GM19372 (cell line): Measurements from ENCODE around the gene MAST3.

Experiments
- ATAC-seq: cut with Tn5 transposase; IDR thresholded peaks from one replicate; pipeline ENCODE4 v1.9.1; 2021; ENCODE audit warnings: mild to moderate bottlenecking, low read depth, moderate library complexity; ENCODE audit not compliant: unreplicated experiment

The MAST3 gene

DNA sequence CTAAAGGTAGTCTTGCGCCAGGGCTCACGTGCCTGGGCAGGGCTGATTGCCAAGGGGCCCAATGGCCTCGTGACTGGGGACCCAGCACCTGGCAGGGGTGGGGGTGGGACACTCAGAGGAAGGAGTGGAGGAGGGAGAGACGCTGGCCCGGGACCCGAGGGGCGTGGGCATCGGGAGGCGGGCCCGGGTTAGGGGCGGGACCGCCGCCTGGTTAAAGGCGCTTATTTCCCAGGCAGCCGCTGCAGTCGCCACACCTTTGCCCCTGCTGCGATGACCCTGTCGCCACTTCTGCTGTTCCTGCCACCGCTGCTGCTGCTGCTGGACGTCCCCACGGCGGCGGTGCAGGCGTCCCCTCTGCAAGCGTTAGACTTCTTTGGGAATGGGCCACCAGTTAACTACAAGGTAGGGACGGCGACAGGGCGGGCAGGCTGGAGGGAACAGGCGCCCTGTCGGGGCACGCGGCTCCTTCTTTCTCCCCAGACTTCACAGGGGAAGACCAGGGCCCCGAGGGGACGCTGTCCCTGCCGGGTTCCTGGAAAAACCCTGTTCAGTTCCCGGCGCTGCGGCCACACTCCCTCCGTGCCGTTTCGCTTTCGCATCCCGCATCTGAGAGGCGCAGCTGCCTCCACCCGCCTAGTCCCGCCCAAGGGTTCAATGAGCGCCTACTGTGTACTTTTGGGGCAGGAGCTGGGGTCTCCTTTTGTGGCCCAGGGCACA is 76.2 kb downstream of the MAST3 start, which contains the start of gene IFI30:
IFI30 (plus strand) TSS at position 242 of the 717 bp plus-strand sequence; CDS start at position 271, 29 bp downstream.
- ATAC-seq: peak; percentile 46

DNA sequence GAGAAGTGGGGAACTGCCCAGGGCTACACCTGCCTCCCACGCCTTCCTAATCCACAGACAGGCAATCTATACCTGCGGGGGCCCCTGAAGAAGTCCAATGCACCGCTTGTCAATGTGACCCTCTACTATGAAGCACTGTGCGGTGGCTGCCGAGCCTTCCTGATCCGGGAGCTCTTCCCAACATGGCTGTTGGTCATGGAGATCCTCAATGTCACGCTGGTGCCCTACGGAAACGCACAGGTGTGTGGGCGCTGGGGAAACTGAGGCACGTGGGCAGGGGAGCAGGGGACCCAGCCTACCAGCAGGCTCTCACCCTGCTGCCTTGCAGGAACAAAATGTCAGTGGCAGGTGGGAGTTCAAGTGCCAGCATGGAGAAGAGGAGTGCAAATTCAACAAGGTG is 77.4 kb downstream of the MAST3 start:
- ATAC-seq: no peak

DNA sequence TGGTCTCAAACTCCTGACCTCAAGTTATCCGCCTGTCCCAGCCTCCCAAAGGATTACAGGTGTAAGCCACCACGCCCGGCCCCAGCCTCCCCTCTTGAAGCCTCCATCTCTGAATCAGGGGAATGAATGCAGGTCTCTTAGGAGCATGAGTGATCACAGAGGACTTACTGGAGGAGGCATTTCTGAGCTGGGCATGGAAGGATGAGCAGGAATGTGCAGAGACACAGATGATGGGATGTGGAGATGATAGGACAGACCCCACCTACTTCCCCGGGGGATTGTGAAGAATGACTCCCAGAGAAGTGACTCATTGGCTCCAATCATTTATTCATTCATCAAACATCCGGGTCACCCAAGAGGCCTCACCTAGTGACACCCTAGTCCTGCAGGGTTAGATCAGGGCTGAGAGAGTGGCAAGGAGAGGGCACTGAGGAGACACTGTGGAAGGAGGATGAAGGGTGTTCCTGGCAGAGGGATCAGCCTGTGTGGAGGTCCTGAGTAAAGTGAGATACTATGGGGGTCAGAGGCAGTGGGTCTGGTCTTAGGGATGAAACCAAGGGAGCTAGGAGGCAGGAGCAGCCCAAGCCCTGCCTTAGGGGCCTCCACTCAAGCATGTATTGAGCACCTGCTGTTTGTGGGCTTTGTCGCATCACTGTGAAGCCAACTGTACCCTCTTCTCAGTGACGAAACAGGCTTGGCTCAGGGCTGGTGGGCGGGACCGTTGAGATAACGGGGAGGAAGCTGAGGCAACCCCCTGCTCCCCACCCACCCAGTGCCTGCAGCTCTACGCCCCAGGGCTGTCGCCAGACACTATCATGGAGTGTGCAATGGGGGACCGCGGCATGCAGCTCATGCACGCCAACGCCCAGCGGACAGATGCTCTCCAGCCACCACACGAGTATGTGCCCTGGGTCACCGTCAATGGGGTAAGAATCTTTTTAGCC is 79.1 kb downstream of the MAST3 start:
- ATAC-seq: no peak

DNA sequence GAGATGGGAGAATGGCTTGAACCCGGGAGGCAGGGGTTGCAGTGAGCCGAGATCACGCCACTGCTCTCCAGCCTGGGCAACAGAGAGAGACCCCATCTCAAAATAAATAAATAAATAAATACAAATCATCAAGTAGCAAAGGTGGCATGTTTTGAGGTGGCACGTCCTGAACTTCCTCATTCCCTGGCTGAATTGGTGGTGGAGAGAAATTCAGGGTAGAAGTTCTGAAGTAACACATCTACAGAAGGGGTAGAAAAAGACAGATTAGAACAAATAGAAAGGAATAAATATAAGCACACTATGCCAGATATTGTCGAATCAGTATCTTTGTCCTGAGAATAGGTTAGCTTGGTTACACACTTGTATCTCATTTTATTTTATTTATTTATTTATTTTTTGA is 82.4 kb downstream of the MAST3 start:
- no peak for ATAC-seq

DNA sequence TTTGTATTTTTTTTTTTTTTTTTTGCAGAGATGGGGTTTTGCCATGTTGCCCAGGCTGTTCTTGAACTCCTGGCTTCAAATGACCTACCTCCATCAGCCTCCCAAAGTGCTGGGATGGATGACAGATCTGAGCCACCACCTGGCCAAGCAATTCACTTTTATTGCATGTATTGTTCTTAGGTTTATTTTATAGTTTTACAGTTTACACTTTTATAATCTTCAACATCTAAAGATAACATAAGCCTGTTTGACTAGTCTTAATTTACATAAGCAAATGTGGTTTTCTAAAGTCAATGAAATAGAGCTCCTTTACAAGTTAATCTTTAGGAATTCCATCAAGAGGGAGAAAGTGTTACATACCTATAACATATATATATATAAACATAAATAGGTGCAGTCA is 86.0 kb downstream of the MAST3 start:
- ATAC-seq: no peak

DNA sequence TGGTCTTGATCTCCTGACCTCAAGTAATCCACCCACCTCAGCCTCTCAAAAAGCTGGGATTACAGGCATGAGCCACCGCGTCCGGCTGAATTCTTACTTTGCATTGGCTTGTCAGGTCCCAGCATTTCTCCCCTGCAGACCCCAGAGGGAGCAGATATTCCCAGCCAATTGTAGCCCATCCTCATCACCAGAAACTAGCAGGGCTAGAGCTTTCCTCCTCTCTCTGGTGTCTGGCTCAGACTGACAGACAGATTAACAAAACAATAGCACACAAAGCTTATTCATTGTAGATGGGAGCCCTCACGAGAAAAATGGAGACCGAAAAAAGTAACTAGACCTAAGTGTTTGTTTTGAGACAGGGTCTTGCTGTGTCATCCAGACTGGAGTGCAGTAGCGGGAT is 88.0 kb downstream of the MAST3 start:
- ATAC-seq: no peak

DNA sequence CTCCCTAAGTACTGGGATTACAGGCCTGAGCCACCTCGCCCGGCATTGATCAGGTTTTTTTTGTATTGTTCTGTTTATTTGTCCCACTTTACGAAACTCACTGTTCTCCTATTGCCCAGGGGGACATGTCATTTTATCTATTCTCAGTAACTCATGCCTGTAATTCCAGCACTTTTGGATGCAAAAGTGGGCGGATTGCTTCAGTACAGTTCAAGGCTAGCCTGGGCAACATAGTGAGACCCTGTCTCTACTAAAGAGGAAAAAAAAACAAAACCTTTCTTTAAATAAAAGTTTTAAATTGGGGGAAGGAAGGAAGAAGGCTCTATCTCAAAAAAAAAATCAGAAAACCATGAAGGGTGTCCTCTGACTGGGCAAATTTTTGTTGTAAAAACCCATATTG is 92.7 kb downstream of the MAST3 start:
- ATAC-seq: no peak

DNA sequence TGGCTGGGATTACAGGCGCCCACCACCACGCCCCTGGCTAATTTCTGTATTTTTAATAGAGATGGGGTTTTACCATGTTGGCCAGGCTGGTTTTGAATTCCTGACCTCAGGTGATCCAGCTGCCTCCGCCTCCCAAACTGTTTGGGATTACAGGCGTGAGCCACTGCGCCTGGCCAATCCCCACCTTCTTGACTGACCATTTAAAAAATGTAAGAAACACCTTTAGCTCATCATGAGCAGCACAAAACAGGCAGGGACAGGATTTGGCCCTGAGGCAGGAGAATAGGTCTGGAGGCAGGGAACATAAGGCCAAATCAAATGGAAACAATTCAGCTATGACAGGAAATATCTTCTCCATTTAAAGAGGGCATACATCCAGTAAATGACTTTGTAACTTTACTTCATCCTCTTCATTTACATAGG is 94.1 kb downstream of the MAST3 start:
- no peak for ATAC-seq

DNA sequence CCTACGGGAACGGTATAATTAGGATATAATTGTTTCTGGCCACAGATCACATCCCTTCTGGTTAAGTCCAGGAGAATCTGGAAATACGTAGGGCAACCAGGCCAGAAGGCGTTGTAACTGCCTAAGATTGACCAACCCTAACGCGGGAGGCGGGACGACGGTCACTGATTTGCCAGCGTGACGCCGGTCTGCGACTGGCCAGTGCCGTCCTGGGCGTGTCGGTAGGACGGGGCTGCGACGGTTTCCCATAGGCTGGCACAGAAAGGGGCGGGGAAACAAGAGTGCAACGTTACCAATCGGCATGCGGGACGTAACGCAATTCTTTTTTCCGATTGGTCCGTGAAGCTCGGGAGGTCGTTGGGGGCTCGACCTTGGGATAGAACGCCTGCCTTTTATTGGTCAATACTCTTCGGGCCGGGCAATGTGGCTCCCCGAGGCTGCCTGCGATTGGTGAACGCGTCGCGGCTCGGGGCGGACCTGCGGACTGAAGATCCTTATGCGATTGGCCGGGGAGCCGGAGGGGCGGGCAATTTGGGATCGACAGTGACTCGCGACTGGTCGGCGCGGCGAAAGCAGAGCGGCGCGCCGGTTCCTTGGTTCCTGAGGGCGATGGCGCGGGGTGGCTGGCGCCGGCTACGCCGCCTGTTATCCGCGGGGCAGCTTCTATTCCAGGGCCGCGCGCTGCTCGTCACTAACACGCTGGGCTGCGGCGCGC is 95.3 kb downstream of the MAST3 start, which contains the start of gene MPV17L2:
MPV17L2 (plus strand) TSS at position 546 of the 715 bp plus-strand sequence; CDS start at position 610, 64 bp downstream.
- peak; percentile 86 for ATAC-seq

DNA sequence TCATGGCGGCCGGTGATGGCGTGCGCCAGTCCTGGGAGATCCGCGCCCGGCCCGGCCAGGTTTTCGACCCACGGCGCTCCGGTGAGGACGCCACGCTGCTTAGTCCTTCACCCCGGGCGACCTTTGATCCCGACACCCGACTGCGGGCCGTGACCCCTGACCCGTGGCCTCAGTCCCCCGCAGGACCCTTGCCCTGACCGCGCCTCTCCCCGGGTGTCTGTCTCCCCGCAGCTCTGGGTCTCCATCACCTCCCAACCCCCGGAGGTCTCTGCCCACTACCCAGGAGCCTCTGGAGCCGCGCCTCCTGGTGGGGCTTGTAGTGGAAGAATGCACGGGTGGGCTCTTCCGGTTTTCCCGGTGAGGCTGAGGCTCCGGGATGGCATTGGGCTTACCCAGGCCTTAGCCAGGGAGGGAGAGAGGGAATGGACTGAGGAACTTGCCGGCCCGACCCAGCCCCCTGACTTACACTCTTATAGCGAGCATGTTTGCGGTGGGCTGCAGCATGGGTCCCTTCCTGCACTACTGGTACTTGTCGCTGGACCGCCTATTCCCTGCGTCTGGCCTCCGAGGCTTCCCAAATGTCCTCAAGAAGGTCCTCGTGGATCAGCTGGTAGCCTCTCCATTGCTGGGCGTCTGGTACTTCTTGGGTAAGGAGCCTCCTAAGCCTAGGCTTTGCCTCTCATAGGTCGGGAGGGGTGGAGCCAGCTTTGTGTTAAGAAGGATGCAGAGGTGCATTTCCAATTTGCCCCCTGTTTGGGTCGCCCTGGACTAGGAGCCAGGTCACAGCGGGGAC is 96.0 kb downstream of the MAST3 start:
- ATAC-seq: peak; percentile 1

DNA sequence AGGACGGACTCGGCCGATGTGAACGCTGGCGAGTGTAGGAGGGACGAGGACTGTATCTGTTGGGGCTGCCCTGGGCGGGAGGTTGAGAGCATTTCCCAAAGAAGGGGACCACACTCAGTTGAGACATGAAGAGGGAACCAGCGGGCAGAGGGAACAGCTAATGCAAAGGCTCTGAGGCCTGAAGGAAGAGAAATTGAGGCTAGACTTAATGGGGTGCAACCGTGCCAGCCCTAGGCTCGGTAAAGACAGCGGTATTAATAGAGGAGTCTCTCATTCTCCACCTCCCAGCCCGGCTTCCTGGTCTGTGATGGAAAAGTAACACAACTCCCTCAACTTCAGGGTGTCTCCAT is 96.6 kb downstream of the MAST3 start:
- ATAC-seq: no peak

DNA sequence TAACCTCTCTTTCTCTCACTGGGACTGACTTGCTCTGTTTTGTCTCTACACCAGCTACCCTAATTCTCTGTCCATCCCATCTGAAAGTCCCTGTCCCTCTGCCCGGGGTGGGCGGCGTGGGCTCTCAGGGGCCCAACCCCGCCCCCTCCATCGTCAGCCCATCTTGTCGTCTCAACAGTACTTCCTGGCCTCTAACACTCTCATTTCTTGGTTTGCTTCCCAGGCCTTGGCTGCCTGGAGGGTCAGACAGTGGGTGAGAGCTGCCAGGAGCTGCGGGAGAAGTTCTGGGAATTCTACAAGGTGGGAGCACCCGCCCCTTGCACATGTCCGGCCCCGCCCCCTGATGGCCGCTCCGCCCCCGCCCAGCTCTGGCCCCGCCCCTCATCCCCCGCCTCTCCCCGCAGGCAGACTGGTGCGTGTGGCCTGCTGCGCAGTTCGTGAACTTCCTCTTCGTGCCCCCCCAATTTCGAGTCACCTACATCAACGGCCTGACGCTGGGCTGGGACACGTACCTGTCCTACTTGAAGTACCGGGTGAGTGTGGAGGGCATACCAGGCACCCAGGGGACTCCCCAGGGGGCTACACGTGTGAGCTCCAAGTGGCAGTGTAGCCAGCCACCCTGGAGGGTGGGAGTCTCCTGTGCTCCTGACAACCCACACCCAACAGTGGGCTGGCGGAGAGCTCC is 97.1 kb downstream of the MAST3 start:
- ATAC-seq: no peak

DNA sequence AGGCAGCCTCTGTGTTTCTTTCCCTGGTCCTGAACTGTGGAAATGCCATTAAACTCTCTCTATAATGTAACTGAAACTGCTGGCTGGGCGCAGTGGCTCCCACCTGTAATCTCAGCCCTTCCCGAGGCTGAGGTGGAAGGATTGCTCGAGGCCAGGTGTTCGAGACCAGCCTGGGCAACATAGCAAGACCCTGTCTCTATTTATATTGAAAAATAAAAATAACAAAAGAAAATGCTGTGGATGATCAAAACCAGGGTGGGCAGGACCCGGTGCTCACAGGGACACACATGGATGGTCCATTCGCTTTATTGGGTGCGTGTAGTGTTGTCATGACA is 98.9 kb downstream of the MAST3 start:
- ATAC-seq: no peak

DNA sequence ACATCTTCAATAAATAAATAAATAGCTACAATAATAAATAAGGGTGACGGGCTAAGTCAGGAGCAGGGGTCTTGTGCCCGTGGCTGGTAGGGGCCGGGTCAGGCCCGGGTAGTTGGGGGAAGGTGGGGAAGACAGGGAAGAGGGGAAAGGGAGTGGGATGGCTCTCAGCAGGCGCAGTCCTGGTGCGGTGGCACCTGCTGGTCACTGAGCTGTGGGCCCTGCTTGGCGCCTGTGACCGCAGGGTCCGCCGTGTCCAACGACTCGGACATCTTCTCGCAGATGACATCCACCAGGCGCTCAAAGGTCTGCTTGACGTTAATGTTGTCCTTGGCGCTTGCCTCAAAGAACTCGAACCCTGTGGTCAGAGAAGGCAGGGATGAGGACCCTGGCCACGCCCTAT is 99.7 kb downstream of the MAST3 start:
- no peak for ATAC-seq

DNA sequence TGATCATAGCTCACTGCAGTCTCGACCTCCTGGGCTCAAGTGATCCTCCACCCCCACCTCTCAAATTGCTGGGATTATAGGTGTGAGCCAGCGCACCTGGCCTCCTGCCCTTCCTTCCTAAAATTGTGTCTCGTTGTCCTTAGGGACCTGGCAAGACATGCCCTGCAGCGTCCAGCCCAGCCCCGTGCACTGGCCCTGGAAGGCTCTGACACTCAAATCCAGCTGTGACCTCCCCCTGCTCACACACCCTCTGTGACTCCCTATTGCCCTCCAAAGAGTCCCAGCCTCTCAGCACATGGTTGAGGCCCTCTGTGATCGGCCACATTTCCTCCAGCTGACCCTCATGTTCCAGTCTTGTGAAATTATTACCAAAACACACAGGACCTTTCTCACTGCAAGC is 100.4 kb downstream of the MAST3 start:
- ATAC-seq: no peak

DNA sequence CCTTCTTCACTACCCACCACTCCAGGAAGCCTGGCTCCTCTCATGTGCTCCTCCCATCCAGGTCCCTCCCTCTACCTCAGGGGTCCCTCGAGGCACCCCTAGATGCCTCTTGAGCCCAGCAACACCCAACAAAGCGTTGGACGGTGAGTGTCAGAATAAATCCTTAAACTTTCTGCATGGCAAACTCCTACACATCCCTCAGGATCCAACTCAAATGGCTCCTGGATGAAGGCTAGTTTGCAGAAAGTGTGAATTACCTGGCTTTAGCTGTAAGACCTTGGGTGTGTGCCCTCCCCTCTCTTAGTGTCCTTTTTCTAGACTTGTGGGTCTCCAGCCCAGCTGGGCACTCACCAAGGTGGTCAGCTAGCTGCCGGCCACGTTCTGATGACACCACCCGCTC is 100.8 kb downstream of the MAST3 start:
- no peak for ATAC-seq
